HG03196 (cell line): ENCODE results near the gene DTNB.

Source experiments
- ATAC-seq: cut with Tn5 transposase; IDR thresholded peaks from one replicate; pipeline ENCODE4 v1.9.1; 2021; ENCODE audit not compliant: unreplicated experiment

The DTNB gene

DNA sequence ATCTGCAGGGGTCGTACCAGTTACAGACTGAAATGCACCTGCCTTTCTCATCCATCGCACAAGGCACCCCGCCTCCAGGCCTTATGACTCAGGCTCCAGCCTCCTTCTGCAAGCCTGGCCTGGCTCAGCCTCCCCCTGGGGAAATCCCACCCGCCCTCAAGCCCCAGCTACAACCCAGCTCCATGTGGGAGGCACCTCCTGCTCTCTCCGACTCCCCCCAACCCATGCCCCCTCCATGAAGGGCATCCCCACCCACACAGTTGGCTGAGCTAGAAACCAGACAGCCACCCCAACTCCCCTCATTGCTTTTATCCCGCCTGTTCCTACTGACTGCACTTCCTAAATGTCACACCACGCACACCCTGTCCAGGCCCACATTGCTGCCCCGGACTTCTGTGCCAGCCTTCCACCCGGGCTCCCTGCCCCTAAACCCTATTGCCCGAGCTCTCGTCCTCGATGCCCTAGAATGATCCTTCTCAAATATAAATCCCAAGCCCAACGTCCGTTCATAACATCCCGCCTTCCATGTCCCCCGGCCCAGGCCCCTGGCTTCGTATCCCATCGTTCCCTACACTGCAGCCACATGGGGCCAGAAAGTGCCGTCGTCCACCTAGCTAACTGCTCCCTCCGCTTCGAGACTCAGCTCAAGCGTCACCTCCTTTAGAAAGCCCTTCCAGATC, 341.6 kb downstream of the DTNB start:
- no peak for ATAC-seq

- no peak for ATAC-seq
Observed at GRCh38 chr2:25330937-25331336, 342.4 kb downstream of the DTNB start.

DNA sequence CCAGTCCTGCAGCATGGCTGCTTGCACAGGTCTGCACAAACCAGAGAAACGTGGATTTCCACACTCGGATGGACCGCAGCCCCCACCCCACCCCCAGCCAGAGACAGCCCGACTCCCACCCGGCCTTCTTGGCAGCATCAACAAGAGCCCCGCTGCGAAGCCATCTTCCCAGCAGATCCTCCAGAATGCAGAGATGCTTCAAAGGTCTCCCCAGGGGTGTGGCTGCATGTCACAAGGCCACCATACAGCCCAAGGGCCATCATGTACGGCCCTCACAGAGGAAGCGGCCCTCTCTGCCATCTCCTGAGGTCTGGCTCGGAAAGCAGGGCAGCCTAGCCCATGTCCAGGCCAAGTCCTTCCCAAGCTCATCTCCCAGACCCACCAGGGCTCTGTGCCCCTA, 343.1 kb downstream of the DTNB start:
- no peak for ATAC-seq

- no peak for ATAC-seq
Observed at GRCh38 chr2:25328152-25329085, 345.0 kb downstream of the DTNB start.
